ENCODE results near the gene IBA57.

DNA sequence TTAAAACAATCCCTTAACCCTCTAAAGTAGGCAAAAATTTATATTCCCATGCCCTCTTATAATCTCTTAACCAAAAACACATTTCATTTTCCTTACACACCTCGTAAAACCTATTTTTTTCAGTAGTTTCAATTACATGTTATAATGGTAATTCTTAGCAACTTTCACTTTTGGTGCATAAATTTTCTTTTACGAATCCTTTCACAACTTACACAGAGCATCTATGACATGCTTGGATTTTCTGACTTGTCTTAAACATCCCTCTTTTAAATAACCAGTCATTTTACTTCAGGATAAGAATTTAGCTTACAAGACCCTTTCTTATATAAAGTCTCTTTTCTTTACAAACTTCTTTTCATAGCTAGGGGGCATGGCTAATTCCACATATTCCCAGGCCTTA, 47.6 kb upstream of the IBA57 start:
- no peak for TF ChIP-seq CTCF (IDR thresholded peaks at IDR 0.05)
- TF ChIP-seq ZFX (IDR thresholded peaks at IDR 0.05; ENCODE audit: borderline replicate concordance), result no peak

All from 22Rv1 (cell line).